Uterus (tissue), 2 donors: ENCODE measurements around the gene PPARA.

ENCODE experiments used
- POLR2A ChIP-seq, 2 donors: fragments of 450-650 bp; IDR thresholded peaks; one replicate each; pipeline ENCODE4 v1.6.1; 2016; ENCODE audit warnings: antibody characterized with exemption in 2 of 2, mild to moderate bottlenecking in 1 of 2, moderate library complexity in 1 of 2
- TF ChIP-seq, protein P1 (sequence below), 4 experiments: fragments of 200-600 bp in 2 of 4; fragments of 450-650 bp in 2 of 4; sonication (generic) in 2 of 4; IDR thresholded peaks; one replicate each; pipeline ENCODE4 v1.5.1; 2016 to 2019; ENCODE audit warnings: antibody characterized with exemption in 4 of 4, mild to moderate bottlenecking in 2 of 4, moderate library complexity in 1 of 4

DNA sequence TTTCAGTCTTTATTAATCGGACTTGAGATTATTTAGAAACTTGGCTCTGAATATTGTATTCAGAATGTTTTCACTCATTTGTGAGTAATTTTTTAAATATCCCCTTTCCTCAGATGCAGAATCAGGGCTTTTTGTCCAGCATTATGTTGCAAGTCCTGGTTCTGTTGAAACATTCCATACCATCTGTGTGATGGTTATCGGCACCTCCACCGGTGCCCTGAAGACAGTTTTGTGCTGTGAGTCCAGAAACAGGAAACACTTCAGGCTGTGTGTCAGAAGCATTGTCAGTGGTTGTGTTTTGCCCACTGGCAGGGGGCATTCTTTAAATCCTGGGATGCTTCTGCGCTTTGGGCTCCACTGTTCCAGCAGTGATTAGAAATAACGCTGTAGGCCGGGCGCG is 79.4 kb downstream of the PPARA start:
- TF ChIP-seq, protein P1, sequence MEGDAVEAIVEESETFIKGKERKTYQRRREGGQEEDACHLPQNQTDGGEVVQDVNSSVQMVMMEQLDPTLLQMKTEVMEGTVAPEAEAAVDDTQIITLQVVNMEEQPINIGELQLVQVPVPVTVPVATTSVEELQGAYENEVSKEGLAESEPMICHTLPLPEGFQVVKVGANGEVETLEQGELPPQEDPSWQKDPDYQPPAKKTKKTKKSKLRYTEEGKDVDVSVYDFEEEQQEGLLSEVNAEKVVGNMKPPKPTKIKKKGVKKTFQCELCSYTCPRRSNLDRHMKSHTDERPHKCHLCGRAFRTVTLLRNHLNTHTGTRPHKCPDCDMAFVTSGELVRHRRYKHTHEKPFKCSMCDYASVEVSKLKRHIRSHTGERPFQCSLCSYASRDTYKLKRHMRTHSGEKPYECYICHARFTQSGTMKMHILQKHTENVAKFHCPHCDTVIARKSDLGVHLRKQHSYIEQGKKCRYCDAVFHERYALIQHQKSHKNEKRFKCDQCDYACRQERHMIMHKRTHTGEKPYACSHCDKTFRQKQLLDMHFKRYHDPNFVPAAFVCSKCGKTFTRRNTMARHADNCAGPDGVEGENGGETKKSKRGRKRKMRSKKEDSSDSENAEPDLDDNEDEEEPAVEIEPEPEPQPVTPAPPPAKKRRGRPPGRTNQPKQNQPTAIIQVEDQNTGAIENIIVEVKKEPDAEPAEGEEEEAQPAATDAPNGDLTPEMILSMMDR (IDR thresholded peaks at IDR 0.05): no peak
- no peak for TF ChIP-seq POLR2A (IDR thresholded peaks at IDR 0.05)
